Astrocyte (in vitro differentiated cells and primary cell): Measurements from ENCODE around the gene CHRNA3. TPM values are rescaled to one million over a fixed set of nuclear protein-coding genes. Genes with fewer than 3 reads are reported as not detected.

ENCODE experiments used
- DNase-seq: peaks from one replicate; pipeline ENCODE4 v3.0.0-alpha.2; 2010; ENCODE audit warnings: low read depth
- FAIRE-seq: peaks from 2 replicates; lab custom pipeline; 2011; peaks lifted over from hg19 to GRCh38; lab: Jason Lieb, UNC
- H2AFZ ChIP-seq: 2 replicates; pipeline ENCODE4 v1.6.0; 2012; ENCODE audit warnings: low read depth, low read length, inconsistent platforms
- H3K27ac ChIP-seq: 2 replicates; pipeline ENCODE4 v1.5.1; 2011; ENCODE audit warnings: low read depth, low read length, inconsistent platforms
- H3K27me3 ChIP-seq: 2 replicates; pipeline ENCODE4 v1.6.0; 2011; ENCODE audit warnings: low read length, inconsistent platforms; ENCODE audit not compliant: insufficient read depth
- H3K36me3 ChIP-seq: 2 replicates; pipeline ENCODE4 v1.5.1; 2011; ENCODE audit warnings: low read length, inconsistent platforms; ENCODE audit not compliant: insufficient read depth
- H3K4me1 ChIP-seq: 2 replicates; pipeline ENCODE4 v1.5.1; 2011; ENCODE audit warnings: low read length, inconsistent platforms; ENCODE audit not compliant: insufficient read depth
- H3K4me2 ChIP-seq: 2 replicates; pipeline ENCODE4 v1.6.0; 2012; ENCODE audit warnings: low read length, inconsistent platforms
- H3K4me3 ChIP-seq: 2 replicates; pipeline ENCODE4 v1.5.1; 2011; ENCODE audit warnings: low read depth, mild to moderate bottlenecking, low read length, inconsistent platforms; ENCODE audit not compliant: insufficient read depth
- H3K79me2 ChIP-seq: 2 replicates; pipeline ENCODE4 v1.6.0; 2012; ENCODE audit warnings: mild to moderate bottlenecking, low read length, inconsistent platforms; ENCODE audit not compliant: insufficient read depth
- H3K9ac ChIP-seq: 2 replicates; pipeline ENCODE4 v1.6.0; 2012; ENCODE audit warnings: mild to moderate bottlenecking, low read length, inconsistent platforms
- H3K9me3 ChIP-seq: 2 replicates; pipeline ENCODE4 v1.5.1; 2012; ENCODE audit warnings: low read depth, mild to moderate bottlenecking, low read length, inconsistent platforms; ENCODE audit not compliant: insufficient read depth
- H4K20me1 ChIP-seq: 2 replicates; pipeline ENCODE4 v1.6.0; 2012; ENCODE audit warnings: low read length, inconsistent platforms; ENCODE audit not compliant: insufficient read depth
- H3K27ac Mint-ChIP-seq: one replicate; pipeline ENCODE4 v1.8.0; 2021; ENCODE audit warnings: mild to moderate bottlenecking, mixed read lengths; ENCODE audit not compliant: unreplicated experiment
- H3K27me3 Mint-ChIP-seq: one replicate; pipeline ENCODE4 v1.8.0; 2021; ENCODE audit warnings: low read depth, mixed read lengths; ENCODE audit not compliant: unreplicated experiment
- H3K36me3 Mint-ChIP-seq: one replicate; pipeline ENCODE4 v1.8.0; 2021; ENCODE audit warnings: low read depth, mixed read lengths; ENCODE audit not compliant: unreplicated experiment
- H3K4me1 Mint-ChIP-seq: one replicate; pipeline ENCODE4 v1.8.0; 2021; ENCODE audit warnings: low read depth, mixed read lengths; ENCODE audit not compliant: unreplicated experiment
- H3K4me3 Mint-ChIP-seq: one replicate; pipeline ENCODE4 v1.8.0; 2021; ENCODE audit warnings: mild to moderate bottlenecking, moderate library complexity, mixed read lengths; ENCODE audit not compliant: unreplicated experiment
- H3K9me3 Mint-ChIP-seq: one replicate; pipeline ENCODE4 v1.8.0; 2021; ENCODE audit warnings: mild to moderate bottlenecking, mixed read lengths; ENCODE audit not compliant: unreplicated experiment
- EZH2 ChIP-seq: IDR thresholded peaks from 2 replicates; pipeline ENCODE4 v1.6.1; 2012; ENCODE audit warnings: mild to moderate bottlenecking, low read length, inconsistent platforms; ENCODE audit not compliant: insufficient read depth
- total RNA-seq: library from RNA; stranded (reverse); gene quantifications from 2 replicates; pipeline ENCODE4 v1.2.1, GENCODE V29; 2021
- TF ChIP-seq, protein P1 (sequence below): IDR thresholded peaks from 2 replicates; pipeline ENCODE4 v1.5.1; 2011; ENCODE audit warnings: low read depth, mild to moderate bottlenecking, inconsistent platforms, low read length, moderate library complexity; ENCODE audit not compliant: insufficient read depth

CHRNA3 gene
- total RNA-seq, 1 donor from 2014 or later, result not detected

DNA sequence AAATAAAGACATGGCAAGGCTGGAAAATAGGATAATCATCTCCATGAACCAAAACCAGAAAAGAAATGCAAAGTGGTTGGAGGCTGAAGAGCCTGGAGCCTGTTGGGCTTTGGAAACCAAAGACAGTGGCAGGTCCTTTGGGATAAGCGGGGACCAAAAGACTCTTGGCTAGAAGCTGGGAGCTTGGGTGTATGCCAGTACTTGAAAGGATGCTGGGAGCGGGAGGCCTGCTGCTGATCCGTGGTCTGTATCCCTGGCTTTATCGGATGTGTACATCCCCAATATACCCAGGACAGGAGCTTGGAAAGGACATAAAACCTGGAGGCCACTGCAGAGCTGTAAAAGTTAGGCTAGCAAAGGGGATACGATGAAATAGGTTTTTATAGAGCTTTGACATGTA is 21.5 kb upstream of the CHRNA3 start:
- Histone ChIP-seq H3K79me2 (no peaks in the 10 kb centered on the region), H4K20me1 (no peaks in the 10 kb centered on the region), H3K27me3 (peaks cover 3% of the 10 kb centered on the region), H3K4me3 (no peak overlapping the region), H3K36me3 (no peaks in the 10 kb centered on the region), H3K4me1 (peaks cover 7% of the 10 kb centered on the region), H3K9me3 (no peaks in the 10 kb centered on the region), H3K9ac (no peak overlapping the region), H3K27ac (no peak overlapping the region), H3K4me2 (no peak overlapping the region), H2AFZ (no peak overlapping the region)
- H3K36me3 Mint-ChIP-seq, result no peaks in the 10 kb centered on the region
- H3K4me3 Mint-ChIP-seq, result no peak overlapping the region
- DNase-seq (no peak), FAIRE-seq (no peak)
- no peak overlapping the region for H3K27ac Mint-ChIP-seq
- no peaks in the 10 kb centered on the region for H3K4me1 Mint-ChIP-seq
- no peaks in the 10 kb centered on the region for H3K9me3 Mint-ChIP-seq
- H3K27me3 Mint-ChIP-seq, result peaks cover 32% of the 10 kb centered on the region
- no peak for TF ChIP-seq EZH2
- TF ChIP-seq, protein P1, sequence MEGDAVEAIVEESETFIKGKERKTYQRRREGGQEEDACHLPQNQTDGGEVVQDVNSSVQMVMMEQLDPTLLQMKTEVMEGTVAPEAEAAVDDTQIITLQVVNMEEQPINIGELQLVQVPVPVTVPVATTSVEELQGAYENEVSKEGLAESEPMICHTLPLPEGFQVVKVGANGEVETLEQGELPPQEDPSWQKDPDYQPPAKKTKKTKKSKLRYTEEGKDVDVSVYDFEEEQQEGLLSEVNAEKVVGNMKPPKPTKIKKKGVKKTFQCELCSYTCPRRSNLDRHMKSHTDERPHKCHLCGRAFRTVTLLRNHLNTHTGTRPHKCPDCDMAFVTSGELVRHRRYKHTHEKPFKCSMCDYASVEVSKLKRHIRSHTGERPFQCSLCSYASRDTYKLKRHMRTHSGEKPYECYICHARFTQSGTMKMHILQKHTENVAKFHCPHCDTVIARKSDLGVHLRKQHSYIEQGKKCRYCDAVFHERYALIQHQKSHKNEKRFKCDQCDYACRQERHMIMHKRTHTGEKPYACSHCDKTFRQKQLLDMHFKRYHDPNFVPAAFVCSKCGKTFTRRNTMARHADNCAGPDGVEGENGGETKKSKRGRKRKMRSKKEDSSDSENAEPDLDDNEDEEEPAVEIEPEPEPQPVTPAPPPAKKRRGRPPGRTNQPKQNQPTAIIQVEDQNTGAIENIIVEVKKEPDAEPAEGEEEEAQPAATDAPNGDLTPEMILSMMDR, result no peak

GRCh38 chr15:78641749-78642275 is 21.0 kb upstream of the CHRNA3 start:
- TF ChIP-seq EZH2, result no peak
- TF ChIP-seq, protein P1, result no peak
- no peak overlapping the region for H3K4me3 ChIP-seq
- H3K9ac ChIP-seq, result no peak overlapping the region
- no peaks in the 10 kb centered on the region for H3K79me2 ChIP-seq
- peaks cover 37% of the 10 kb centered on the region for H3K27me3 Mint-ChIP-seq
- no peaks in the 10 kb centered on the region for H4K20me1 ChIP-seq
- H3K4me1 ChIP-seq, result peaks cover 7% of the 10 kb centered on the region
- FAIRE-seq, result no peak
- H3K36me3 Mint-ChIP-seq, result no peaks in the 10 kb centered on the region
- no peak overlapping the region for H2AFZ ChIP-seq
- no peaks in the 10 kb centered on the region for H3K36me3 ChIP-seq
- no peak for DNase-seq
- H3K27me3 ChIP-seq, result peaks cover 3% of the 10 kb centered on the region
- H3K4me1 Mint-ChIP-seq, result no peaks in the 10 kb centered on the region
- H3K4me3 Mint-ChIP-seq, result peak overlapping the region; percentile 62
- H3K9me3 Mint-ChIP-seq, result no peaks in the 10 kb centered on the region
- H3K4me2 ChIP-seq, result no peak overlapping the region
- H3K27ac ChIP-seq, result no peak overlapping the region
- H3K9me3 ChIP-seq, result no peaks in the 10 kb centered on the region
- no peak overlapping the region for H3K27ac Mint-ChIP-seq

- peak within 1 kb of the TSS; percentile 67 for H3K4me3 Mint-ChIP-seq
- Histone ChIP-seq H3K9ac (no peak within 1 kb of the TSS), H3K79me2 (no peaks in the 10 kb centered on the region), H3K4me1 (peaks cover 7% of the 10 kb centered on the region), H3K4me3 (peak within 1 kb of the TSS; percentile 51), H2AFZ (peak within 1 kb of the TSS; percentile 88), H3K27me3 (peaks cover 3% of the 10 kb centered on the region), H3K4me2 (peak within 1 kb of the TSS; percentile 85), H3K36me3 (no peaks in the 10 kb centered on the region), H3K9me3 (no peaks in the 10 kb centered on the region), H3K27ac (no peak within 1 kb of the TSS), H4K20me1 (no peaks in the 10 kb centered on the region)
- H3K9me3 Mint-ChIP-seq, result no peaks in the 10 kb centered on the region
- H3K4me1 Mint-ChIP-seq, result no peaks in the 10 kb centered on the region
- no peak within 1 kb of the TSS for H3K27ac Mint-ChIP-seq
- H3K27me3 Mint-ChIP-seq, result peaks cover 39% of the 10 kb centered on the region
- H3K36me3 Mint-ChIP-seq, result no peaks in the 10 kb centered on the region
- FAIRE-seq (no peak), DNase-seq (peak; percentile 18)
- TF ChIP-seq, protein P1, result no peak
- no peak for TF ChIP-seq EZH2
These were observed 20.4 kb upstream of the CHRNA3 start, which contains the start of gene CHRNB4 for GRCh38 chr15:78641102-78641748. CHRNB4 (minus strand) TSS chr15:78641210; CDS start chr15:78641133, 77 bp downstream.
